NAMALWA (cell line): ENCODE data around the gene CYP2A7.
"Not testable (repeated sequence)": the region's sequence is repeated elsewhere in the genome, so short reads cannot be mapped to it uniquely, and the experiment has no call there.

Experiments used
- DNase-seq: peaks from one replicate; pipeline ENCODE4 v3.0.0-alpha.2; 2015; ENCODE audit warnings: low spot score

CYP2A7 gene

GRCh38 chr19:40882062-40882461 is at the start of gene CYP2A7:
Gene CYP2A7 (minus strand): TSS chr19:40882231. CDS start chr19:40882210, 21 bp downstream.
- DNase-seq: not testable (repeated sequence)

GRCh38 chr19:40930799-40931198 is 48.8 kb upstream of the CYP2A7 start:
- DNase-seq: not testable (repeated sequence)

- DNase-seq: not testable (repeated sequence)
These were observed 47.9 kb upstream of the CYP2A7 start for GRCh38 chr19:40929942-40930341.

- no peak for DNase-seq
These were observed 46.8 kb upstream of the CYP2A7 start for GRCh38 chr19:40928850-40929249.

- DNase-seq: no peak
These were observed 45.5 kb upstream of the CYP2A7 start for GRCh38 chr19:40927567-40927966.

GRCh38 chr19:40926276-40926675 is 44.2 kb upstream of the CYP2A7 start:
- not testable (repeated sequence) for DNase-seq

- DNase-seq: no peak
These were observed 41.9 kb upstream of the CYP2A7 start for GRCh38 chr19:40923934-40924391.

GRCh38 chr19:40922237-40923160 is 40.5 kb upstream of the CYP2A7 start:
- DNase-seq: not testable (repeated sequence)

GRCh38 chr19:40921005-40921897 is 39.2 kb upstream of the CYP2A7 start:
- no peak for DNase-seq

- DNase-seq: no peak
These were observed 38.4 kb upstream of the CYP2A7 start for GRCh38 chr19:40920300-40921004.

- DNase-seq: not testable (repeated sequence)
These were observed 37.7 kb upstream of the CYP2A7 start for GRCh38 chr19:40919530-40920299.

- DNase-seq: not testable (repeated sequence)
These were observed 36.3 kb upstream of the CYP2A7 start for GRCh38 chr19:40918303-40918702.

- DNase-seq: no peak
These were observed 26.9 kb upstream of the CYP2A7 start for GRCh38 chr19:40908976-40909375.

- no peak for DNase-seq
These were observed 26.1 kb upstream of the CYP2A7 start for GRCh38 chr19:40907968-40908735.

GRCh38 chr19:40906512-40906911 is 24.5 kb upstream of the CYP2A7 start:
- DNase-seq: no peak

- DNase-seq: not testable (repeated sequence)
These were observed 22.7 kb upstream of the CYP2A7 start for GRCh38 chr19:40904673-40905156.

- DNase-seq: not testable (repeated sequence)
These were observed 20.1 kb upstream of the CYP2A7 start for GRCh38 chr19:40901975-40902750.

- not testable (repeated sequence) for DNase-seq
These were observed 18.5 kb upstream of the CYP2A7 start for GRCh38 chr19:40900521-40900920.

- DNase-seq: not testable (repeated sequence)
These were observed 17.9 kb upstream of the CYP2A7 start for GRCh38 chr19:40899964-40900363.
